Neural progenitor cell (in vitro differentiated cells): Measurements from ENCODE around the gene MEIS1.

Experiments
- CTCF ChIP-seq: fragments of 200-600 bp; sonication (generic); IDR thresholded peaks from 2 replicates; pipeline ENCODE4 v1.5.1; 2017; ENCODE audit warnings: antibody characterized with exemption, mild to moderate bottlenecking
- EZH2phosphoT487 ChIP-seq: fragments of 200-600 bp; sonication (generic); IDR thresholded peaks from 2 replicates; pipeline ENCODE4 v1.6.1; 2017; ENCODE audit warnings: antibody characterized with exemption

- TF ChIP-seq CTCF = no peak
- TF ChIP-seq EZH2phosphoT487 = no peak
These were observed 81.6 kb downstream of the MEIS1 start for GRCh38 chr2:66516499-66516898.
